ENCODE data around the gene STYXL2.
A peak's percentile ranks its signal among the peaks of the same experiment; 100 is the strongest.

STYXL2 gene

GRCh38 chr1:167120899-167121298, 27.0 kb downstream of the STYXL2 start:
- TF ChIP-seq CTCF (IDR thresholded peaks at IDR 0.05; ENCODE audit: insufficient read depth, low read depth, low read length, missing control alignments), result no peak
- no peak for DNase-seq (ENCODE audit: low read depth)

GRCh38 chr1:167121375-167122120, 27.7 kb downstream of the STYXL2 start:
- peak overlapping the region; percentile 29 for H3K4me3 ChIP-seq (ENCODE audit: low read length)
- no peak for TF ChIP-seq CTCF (IDR thresholded peaks at IDR 0.05; ENCODE audit: insufficient read depth, low read depth, low read length, missing control alignments)
- DNase-seq (ENCODE audit: low read depth), result peak; percentile 61

More at GRCh38 chr1:167120899-167121298, 27.0 kb downstream of the STYXL2 start:
- peak overlapping the region; percentile 29 for H3K4me3 ChIP-seq (ENCODE audit: low read length)

GRCh38 chr1:167122121-167122480, 28.2 kb downstream of the STYXL2 start:
- H3K4me3 ChIP-seq (ENCODE audit: low read length), result no peak overlapping the region
- TF ChIP-seq CTCF (IDR thresholded peaks at IDR 0.05; ENCODE audit: insufficient read depth, low read depth, low read length, missing control alignments), result no peak
- DNase-seq (ENCODE audit: low read depth), result no peak

- DNase-seq (ENCODE audit: low read depth), result no peak
- TF ChIP-seq CTCF (IDR thresholded peaks at IDR 0.05; ENCODE audit: insufficient read depth, low read depth, low read length, missing control alignments), result no peak
- H3K4me3 ChIP-seq (ENCODE audit: low read length), result no peak overlapping the region
Measured at GRCh38 chr1:167122568-167122967, 28.7 kb downstream of the STYXL2 start.

GRCh38 chr1:167126317-167126716, 32.4 kb downstream of the STYXL2 start:
- H3K4me3 ChIP-seq (ENCODE audit: low read length), result no peak overlapping the region
- no peak for DNase-seq (ENCODE audit: low read depth)
- TF ChIP-seq CTCF (IDR thresholded peaks at IDR 0.05; ENCODE audit: insufficient read depth, low read depth, low read length, missing control alignments), result no peak

GRCh38 chr1:167126811-167127210, 32.9 kb downstream of the STYXL2 start:
- TF ChIP-seq CTCF (IDR thresholded peaks at IDR 0.05; ENCODE audit: insufficient read depth, low read depth, low read length, missing control alignments), result no peak
- no peak overlapping the region for H3K4me3 ChIP-seq (ENCODE audit: low read length)

GRCh38 chr1:167127236-167127635, 33.4 kb downstream of the STYXL2 start:
- DNase-seq (ENCODE audit: low read depth), result no peak
- no peak overlapping the region for H3K4me3 ChIP-seq (ENCODE audit: low read length)
- no peak for TF ChIP-seq CTCF (IDR thresholded peaks at IDR 0.05; ENCODE audit: insufficient read depth, low read depth, low read length, missing control alignments)

More at GRCh38 chr1:167126811-167127210, 32.9 kb downstream of the STYXL2 start:
- no peak for DNase-seq (ENCODE audit: low read depth)

Data from epithelial cell of esophagus (primary cell).